Ureter (tissue), 1 donor: ENCODE results near the gene ABHD3. TPM values are rescaled to one million over a fixed set of nuclear protein-coding genes. Genes with fewer than 3 reads are reported as not detected.
"Not testable (repeated sequence)": the region's sequence is repeated elsewhere in the genome, so short reads cannot be mapped to it uniquely, and the experiment has no call there.

Source experiments
- DNase-seq: peaks from one replicate; pipeline ENCODE4 v3.0.0-alpha.2; 2020; ENCODE audit warnings: low spot score
- total RNA-seq: library from RNA; stranded (reverse); gene quantifications from one replicate; pipeline ENCODE4 v1.2.4, GENCODE V29; 2023
- donor health status: DM: yes; HTN: yes; CAD: no.

Gene ABHD3
- total RNA-seq, 1 donor from 2014 or later = 16.5 TPM

DNA sequence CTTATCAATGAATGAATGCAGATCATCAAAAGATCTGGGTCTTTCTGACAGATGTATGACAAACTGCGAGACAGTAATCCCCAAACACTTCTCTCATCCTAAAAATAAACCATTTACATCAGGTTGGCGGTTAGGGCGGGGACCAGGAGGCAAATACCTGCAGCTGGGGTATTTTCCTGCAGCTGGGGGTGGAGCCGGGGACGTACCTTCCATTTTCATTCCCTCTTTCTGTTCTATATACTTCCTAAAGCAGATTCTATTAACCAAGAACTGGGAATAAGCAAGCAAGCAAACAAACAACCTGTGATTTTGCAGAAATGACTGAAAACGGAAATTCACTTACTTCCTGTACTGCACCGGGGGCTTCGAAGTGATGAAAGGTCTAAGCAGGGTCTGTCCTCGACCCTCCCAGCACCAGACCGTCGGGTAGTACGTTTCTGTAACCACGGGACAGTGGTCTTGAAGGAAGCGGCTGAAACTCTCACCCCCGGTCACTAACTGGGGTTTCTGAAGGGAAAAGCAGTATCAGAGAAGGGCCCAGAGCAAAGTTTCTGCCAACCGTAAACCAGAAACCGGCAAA lies 1.2 kb downstream of the ABHD3 start:
- DNase-seq = peak; percentile 41

DNA sequence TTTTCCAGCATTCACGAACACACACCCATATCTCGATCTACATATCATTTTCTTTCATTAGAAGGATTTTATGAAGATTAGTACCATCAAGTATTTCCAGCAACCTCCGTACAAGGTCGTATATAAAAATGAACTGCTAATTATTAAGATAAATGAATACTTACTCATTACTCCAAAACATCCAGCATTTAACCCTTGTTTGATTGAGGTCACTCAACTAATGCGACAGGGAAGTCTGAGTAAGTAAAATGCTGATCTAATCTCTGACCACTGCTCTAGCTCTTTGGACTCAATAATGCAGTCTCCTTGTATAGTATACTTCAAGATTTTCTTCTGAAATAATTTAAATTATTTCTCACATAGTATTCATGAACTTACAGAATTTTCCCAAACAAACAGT lies 2.0 kb downstream of the ABHD3 start:
- DNase-seq = no peak

DNA sequence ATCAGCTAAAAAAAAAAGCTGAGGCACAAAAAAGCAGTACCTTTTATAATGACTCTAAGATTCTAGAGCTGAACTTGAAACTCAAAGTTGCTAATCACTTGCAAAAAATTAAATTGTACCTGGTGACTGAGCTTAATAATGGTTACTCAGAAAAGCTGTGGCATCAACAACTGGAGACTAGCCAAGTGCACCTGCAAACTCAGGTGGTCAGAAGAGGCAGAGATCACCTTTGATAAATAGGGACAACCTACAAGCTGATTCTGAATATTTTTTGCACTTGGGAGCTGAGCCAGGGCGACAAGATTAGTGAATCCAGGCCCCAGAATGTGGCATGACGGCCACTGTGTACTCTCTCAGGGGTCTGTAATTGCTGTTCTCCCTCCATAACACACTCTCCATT lies 3.0 kb downstream of the ABHD3 start:
- peak; percentile 29 for DNase-seq

DNA sequence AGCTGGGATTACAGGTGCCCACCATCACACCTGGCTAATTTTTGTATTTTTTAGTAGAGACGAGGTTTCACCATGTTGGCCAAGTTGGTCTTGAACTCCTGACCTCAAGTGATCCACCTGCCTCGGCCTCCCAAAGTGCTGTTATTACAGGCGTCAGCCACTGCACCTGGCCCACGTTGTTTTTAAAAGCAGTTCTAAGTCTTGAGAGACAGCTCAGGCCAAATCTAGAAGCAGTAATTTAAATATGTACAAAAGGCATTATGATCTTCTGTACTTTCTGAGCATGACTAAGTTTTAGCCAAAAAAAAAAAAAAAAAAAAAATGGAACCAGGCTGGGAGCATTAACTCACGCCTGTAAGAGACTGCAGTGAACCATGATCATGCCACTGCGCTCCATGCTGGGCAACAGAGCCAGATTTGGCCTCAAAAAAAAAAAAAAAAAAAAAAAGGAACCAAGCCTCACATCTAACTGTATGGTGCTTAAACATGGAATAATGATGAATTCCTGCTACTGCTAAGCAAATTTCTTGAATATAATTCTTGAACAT lies 4.0 kb downstream of the ABHD3 start:
- DNase-seq = peak; percentile 0

DNA sequence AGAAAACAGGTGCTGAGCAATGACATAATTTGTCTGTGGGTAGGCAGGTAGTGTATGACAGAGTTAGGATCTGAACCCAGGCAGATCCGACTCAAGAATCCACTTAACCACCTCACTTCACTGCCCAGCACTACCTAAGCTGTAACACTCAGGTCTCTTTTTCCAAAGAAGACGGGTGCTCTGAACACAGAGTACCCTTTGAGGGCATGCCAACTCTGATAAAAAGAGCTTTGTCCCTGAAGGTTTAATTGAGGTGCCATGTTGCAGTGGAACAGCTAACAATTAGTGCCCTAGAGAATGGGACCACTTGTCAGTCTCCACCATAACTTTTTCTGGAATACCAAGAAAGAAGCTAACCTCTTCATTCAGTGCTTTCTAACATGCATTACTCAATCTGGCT lies 11.3 kb downstream of the ABHD3 start:
- peak; percentile 9 for DNase-seq

DNA sequence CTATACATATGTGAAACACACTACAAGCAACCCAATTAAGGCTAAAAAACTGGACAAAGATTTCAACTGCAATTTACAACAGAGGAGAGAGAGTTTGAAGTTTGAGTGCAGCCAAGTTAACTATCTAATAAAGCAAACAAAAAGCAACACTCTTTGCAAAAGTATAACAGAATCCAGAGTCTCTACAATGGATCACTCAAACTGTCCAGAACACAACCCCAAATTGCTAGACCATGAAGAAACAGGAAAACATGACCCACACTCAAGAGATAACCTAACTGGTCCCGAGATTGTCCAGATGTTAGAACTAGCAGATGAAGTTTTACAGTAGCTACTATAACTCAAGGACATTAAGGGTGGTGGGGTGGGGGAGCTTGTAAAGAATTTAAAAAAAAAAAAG lies 14.8 kb downstream of the ABHD3 start:
- DNase-seq = no peak

DNA sequence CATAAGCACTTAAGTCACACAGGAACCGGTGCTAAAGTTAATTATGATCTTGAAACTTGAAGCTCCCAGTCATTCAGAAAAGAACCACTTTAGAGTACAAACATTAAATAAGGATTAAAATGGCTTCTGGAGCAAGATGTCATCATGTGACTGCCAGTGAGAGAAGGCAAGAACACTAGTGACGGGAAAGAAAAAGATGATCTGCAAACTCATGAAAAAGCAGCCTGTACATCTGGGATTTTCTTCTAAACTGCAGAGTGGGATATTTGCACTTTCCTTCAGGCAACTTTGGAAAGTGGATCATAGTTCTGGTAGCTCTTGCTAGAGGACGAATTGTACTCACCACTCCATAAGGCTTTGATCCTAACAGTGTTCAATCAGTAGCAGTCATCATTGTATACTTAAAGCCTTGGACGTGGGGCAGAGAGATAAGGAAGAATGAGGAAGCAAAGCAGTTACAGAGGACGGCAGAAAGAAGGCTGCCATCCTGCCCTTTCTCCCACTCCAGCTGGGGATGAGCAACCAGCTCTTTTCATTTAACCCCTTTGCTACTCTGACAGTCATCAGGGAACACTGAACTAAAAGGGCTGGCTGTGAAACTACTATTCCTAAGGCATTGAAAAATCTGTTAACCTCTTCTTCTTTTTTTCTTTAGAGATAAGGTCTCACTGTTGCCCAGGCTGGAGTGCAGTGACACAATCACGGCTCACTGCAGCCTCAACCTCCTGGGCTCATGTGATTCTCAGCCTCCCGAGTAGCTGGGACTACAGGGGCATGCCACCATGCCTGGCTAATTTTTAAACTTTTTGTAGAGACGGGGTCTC lies 18.1 kb downstream of the ABHD3 start:
- DNase-seq = no peak

DNA sequence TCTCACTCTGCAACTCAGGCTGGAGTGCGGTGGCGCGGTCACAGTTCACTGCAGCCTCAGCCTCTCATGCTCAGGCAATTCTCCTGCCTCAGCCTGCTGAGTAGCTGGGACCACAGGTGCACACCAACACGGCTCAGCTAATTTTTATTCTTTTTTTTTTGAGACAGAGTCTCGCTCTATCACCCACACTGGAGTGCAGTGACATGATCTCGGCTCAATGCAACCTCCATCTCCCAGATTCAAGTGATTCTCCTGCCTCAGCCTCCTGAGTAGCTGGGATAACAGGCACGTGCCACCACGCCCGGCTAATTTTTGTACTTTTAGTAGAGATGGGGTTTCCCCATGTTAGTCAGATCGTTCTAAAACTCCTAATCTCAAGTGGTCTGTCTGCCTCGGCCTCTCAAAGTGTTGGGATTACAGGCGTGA lies 19.0 kb downstream of the ABHD3 start:
- not testable (repeated sequence) for DNase-seq

DNA sequence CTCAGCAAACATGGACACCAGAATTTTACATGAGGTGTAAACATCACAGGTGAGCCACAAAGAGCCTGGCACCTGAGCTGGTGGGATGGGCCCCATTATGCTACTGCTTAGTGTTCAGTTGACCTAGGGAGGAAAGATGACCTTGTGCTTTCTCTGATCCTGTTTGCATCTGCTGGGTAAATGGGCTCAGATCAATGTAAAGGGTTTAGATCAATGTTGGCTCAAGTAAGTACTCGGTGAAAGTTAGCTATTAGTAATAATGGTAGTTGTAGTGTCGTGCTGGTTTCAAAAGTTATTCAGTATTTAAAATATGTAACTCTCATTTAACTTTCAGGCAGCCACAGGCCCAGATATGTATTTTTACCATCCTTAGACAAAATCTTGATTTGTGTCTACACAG lies 19.8 kb downstream of the ABHD3 start:
- no peak for DNase-seq

DNA sequence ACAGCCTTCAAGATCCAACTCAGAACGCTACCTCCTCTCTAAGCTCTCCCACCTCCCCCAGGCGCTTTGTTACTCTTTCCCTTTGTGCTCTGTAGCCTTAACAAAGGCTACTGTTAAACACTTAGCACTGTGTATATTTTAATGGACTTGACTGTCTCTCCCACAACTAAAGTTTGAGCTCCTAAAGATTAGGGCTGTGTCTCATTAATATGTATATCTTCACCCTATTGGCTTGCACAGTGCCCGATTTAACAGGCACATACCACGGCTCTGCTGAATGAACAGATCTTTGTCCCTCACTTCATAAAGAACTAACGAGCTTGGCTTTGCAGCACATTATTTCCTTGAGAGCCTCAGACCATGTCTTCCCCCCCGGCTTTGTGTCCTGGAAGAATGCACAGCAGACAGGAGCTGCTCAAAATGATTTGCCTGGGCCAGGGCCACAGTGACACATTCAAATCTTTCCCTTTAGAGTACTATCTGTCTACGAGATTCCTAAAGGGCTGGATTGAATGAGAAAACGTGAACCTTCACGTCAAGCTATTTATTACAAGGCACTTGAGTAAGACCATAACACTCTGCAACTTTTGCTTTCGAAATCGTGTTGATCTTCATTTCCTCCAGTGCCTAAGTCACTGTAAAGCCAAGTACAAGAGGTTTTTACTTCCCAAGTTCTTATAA lies 22.1 kb downstream of the ABHD3 start:
- DNase-seq = peak; percentile 42

DNA sequence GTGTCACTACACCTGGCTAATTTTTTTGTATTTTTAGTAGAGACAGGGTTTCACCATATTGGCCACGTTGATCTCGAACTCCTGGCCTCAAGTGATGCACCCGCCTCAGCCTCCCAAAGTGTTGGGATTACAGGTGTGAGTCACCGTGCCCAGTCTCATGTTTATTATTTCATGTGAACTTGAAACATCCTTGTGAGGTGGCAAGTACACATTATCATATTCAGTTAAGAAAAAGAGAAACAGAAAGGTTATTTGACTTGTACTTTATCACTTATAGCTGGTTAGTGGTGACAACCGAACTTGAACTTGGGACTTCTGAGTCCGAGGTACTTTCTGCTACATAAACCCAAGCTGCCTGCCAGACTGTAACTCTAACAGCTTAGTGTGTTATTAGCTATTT lies 24.4 kb downstream of the ABHD3 start:
- DNase-seq = peak; percentile 1

DNA sequence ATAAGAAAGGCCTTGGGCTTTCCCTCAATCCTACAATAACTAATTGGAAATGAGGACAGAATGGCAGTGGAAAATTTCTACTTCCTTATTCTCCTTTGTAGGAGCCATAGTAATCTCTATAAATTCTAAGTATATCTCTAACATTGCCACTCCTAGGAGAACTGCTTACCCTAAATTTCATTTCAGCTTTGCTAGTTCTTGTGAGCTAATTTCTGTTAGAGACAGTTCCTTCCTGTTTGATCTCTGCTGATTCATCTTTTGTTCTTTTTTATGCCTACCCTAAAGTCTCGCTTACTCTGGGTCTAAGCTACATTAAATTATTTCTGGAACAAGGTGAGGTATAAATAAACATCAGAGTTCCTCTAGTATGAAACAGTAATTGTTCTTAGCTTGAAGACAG lies 25.7 kb downstream of the ABHD3 start:
- no peak for DNase-seq

DNA sequence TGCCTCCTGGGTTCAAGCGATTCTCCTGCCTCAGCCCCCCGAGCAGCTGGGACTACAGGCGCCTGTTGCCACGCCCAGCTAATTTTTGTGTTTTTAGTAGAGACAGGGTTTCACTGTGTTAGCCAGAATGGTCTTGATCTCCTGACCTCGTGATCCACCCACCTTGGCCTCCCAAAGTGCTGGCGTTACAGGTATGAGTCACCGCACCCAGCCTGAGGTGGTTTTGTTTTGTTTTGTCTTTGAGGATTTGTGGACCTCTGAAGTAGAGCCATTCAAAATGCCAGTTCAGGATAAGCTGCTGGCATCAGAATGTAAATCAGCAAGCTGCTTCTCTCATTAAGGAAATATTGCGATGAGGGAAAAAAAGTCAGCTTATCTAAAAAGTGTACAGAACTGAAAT lies 29.2 kb downstream of the ABHD3 start:
- DNase-seq = peak; percentile 25

DNA sequence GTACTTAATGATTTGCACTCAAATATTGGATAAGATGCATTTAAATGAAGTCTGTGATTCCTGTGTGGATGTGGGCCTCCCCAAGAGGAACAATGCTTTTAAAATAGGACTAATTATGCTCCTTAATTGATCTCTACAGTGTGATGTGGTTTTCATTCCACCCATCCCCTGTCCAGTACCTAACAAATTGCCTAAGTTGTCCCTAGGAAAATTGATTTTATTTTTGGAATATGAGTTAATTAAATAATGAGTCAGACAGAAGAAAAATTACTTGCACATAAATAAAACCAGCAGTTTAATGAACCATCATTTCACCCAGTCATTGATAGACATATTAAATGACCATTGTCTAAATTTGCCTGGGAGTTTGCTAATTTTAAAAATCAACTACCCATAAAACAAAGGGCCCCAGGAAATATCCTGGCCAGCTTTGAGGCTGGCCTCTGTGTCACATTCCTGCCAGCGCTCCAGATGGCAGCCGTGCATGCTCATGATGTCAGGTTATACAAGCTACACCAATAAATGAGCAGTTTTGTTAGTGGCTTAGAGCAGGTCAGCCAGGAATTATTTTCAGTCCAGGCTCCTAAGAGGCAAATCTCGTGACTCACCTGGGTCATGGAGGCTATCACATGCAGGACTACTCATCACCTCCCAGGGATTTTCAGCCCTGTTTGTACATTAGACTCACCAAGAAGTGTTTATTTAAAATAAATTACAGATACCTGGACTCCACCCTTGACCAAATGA lies 31.9 kb downstream of the ABHD3 start:
- DNase-seq = no peak

DNA sequence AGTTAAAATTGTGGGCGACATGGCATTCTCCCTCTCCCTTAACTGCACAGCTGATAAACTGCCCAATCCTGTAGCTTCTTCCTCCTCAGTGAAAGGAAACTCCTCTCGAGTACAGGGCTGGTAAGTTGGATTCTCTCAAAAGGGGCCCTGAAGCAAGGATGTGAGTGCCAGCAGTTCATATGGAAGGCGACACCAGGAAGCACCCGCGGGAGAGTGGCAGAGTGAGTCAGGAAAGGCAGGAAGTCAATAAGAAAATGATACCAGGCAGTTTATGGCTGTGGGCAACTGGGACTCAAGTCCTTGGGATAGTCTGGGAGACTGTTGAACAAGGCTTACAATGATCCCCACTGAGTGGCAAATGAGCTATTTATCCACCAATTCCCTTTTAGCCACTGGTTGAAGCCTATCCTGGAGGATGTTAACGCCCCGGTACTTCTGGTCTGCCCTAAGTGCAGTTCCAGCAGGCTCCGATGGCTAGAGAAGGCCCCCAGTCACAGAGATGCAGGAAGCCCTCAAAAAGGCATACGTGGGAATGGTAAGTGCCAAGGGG lies 34.8 kb downstream of the ABHD3 start:
- no peak for DNase-seq

DNA sequence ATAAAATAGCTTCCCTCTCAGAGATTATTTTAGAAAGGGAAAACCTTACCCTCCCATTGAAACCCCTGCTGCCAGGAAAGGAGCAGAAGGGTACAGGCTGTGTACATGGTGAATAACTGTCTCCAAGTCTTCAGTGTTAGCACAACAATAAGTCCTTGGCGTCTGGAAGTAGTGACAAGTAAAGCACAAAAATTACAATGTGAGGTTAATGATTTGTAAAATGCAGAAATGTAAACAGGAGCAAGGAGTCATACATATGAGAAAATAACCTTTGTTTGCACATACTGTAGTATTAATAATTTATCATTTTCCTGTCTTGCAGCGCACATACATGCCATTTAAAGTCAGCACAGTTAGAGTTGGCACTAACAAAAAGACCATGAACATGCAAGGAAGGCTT lies 40.5 kb downstream of the ABHD3 start:
- DNase-seq = no peak

DNA sequence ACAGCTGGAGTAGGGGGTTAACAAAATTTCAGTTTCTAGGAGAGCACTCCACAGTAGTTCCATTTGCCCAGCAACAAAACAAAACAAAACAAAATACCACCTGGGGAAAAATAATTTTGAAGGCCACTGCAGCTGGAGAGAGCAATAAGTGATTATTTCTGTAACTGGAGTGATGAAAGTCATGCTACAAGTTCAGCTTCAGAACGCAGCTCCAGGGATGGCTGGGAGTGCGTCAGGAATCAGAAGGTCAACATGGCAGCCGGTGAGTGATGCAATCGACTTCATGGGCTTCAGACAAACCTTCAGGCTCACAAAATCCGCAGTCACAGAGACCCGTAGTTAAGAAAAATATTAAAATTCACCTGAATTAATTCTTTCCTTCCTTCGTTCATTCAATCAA lies 41.0 kb downstream of the ABHD3 start:
- no peak for DNase-seq

DNA sequence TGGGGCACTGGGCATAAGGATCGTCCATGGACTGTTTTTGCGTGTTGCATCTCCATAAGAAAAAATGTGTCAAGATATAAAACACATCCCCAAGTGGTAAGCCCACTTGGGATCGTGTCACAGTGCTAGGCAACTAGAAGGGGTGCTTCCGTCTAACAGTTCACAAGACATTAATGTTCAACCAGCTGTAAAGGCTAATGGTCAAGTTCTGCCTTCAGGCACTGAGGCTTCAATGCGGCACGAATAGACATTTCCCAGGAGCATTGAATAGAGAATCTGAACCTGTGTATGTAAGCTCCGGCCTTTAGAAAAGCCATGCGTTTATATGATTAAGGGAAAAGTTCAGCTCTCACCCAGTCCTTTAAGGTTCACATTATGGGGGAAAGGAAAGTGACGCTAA lies 42.0 kb downstream of the ABHD3 start:
- no peak for DNase-seq

DNA sequence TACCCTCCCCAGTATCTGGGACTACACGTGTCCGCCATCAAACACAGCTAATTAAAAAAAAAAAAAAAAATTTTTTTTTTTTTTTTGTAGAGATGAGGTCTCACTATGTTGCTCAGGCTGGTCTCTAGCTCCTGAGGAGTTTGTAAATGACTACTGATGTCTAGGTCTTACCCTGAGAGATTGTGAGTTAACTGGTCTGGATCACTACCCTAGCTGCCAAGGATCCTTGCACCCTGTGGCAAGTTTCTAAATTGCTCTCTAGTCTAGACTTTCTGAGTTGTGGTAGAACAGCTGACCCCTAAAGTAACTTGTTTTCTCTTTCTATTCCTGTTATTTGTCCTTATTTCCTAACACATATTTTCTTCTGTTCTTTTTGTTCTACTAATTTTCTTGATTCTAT lies 44.5 kb downstream of the ABHD3 start:
- DNase-seq = no peak

DNA sequence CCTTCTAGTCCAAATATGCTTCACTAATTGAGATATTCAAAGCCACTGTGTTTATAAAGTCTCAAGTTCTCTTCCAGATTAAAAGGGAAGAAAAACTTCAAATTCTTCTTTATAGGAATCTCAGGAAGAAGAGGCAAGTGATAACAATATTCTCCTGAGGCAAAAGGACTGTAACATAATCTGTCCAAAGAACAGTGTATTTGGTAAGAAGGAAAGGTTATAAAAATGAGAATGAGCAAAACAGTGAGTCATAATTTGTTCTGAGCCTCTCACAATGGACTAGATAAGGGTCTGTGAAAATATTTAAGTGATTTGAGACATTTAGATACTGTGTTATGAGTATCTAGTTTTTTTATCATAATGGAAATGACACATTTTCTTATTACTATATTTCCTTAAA lies 48.2 kb downstream of the ABHD3 start:
- no peak for DNase-seq

DNA sequence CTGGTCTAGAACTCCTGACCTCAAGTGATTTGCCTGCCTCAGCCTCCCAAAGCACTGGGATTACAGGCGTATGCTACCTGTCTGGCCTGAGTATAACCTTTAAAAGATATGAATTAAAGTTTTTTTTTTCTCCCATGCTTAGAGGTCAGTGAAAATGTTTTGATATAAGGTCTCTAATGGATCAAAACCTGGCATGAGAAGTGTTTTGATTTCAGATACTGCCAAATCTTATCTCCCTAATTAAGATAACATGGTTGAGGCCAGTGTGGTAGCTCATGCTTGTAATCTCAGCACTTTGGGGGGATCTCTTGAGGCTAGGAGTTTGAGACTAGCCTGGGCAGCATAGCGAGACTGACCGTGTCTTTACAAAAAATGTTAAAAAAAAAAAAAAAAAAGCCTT lies 51.2 kb downstream of the ABHD3 start:
- no peak for DNase-seq

DNA sequence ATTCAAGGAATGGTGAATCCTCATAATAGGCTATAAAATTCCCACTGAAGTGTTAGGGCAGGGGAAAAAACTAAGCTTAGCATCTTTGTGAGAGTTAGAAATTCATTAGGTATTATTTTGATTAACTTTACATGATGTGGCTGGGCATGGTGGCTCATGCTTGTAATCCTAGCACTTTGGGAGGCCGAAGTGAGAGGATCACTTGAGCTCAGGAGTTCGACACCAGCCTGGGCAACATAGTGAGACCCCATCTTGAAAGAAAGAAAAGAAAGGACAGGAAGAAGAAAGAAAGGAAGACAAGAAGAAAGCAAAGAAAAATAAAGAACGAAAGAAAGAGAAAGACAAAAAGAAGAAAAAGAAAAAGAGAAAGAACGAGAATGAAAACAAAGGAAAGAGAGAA lies 52.5 kb downstream of the ABHD3 start:
- DNase-seq = no peak
